ENCODE measurements around the gene LUZP2.

LUZP2 gene

GRCh38 chr11:25052844-25053243 lies 556.0 kb downstream of the LUZP2 start:
- Histone ChIP-seq H3K9me2 (replicated peaks; ENCODE audit: insufficient read depth, low read length) (no peaks in the 10 kb centered on the region), H3K9ac (ENCODE audit: low read length) (no peak overlapping the region), H3K9me3 (replicated peaks; ENCODE audit: insufficient read depth, low read length) (no peaks in the 10 kb centered on the region; the same call in 1 of the 2 replicates), H3K4me1 (ENCODE audit: low read length) (no peaks in the 10 kb centered on the region), H4K20me1 (ENCODE audit: insufficient read depth, low read length) (no peaks in the 10 kb centered on the region), H3K27ac (ENCODE audit: low read length) (no peak overlapping the region), H3K27me3 (replicated peaks; ENCODE audit: insufficient read depth, low read length) (no peaks in the 10 kb centered on the region), H3K36me3 (replicated peaks; ENCODE audit: insufficient read depth, low read length) (no peaks in the 10 kb centered on the region), H3K4me2 (ENCODE audit: low read depth, low read length) (no peak overlapping the region), H3K4me3 (ENCODE audit: low read length) (no peak overlapping the region), H3F3A (ENCODE audit: insufficient read depth, low read length) (no peaks in the 10 kb centered on the region), H3K79me2 (ENCODE audit: low read length) (no peaks in the 10 kb centered on the region), H2AFZ (ENCODE audit: low read length) (no peak overlapping the region)
- TF ChIP-seq EZH2phosphoT487 (IDR thresholded peaks at IDR 0.05; ENCODE audit: low read length) (no peak), EZH2 (optimal IDR thresholded peaks at IDR 0.05; ENCODE audit: low read depth, low read length) (no peak)
- TF ChIP-seq, protein P1, sequence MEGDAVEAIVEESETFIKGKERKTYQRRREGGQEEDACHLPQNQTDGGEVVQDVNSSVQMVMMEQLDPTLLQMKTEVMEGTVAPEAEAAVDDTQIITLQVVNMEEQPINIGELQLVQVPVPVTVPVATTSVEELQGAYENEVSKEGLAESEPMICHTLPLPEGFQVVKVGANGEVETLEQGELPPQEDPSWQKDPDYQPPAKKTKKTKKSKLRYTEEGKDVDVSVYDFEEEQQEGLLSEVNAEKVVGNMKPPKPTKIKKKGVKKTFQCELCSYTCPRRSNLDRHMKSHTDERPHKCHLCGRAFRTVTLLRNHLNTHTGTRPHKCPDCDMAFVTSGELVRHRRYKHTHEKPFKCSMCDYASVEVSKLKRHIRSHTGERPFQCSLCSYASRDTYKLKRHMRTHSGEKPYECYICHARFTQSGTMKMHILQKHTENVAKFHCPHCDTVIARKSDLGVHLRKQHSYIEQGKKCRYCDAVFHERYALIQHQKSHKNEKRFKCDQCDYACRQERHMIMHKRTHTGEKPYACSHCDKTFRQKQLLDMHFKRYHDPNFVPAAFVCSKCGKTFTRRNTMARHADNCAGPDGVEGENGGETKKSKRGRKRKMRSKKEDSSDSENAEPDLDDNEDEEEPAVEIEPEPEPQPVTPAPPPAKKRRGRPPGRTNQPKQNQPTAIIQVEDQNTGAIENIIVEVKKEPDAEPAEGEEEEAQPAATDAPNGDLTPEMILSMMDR (IDR thresholded peaks at IDR 0.05; ENCODE audit: low read length) = no peak
- DNase-seq = no peak

DNA sequence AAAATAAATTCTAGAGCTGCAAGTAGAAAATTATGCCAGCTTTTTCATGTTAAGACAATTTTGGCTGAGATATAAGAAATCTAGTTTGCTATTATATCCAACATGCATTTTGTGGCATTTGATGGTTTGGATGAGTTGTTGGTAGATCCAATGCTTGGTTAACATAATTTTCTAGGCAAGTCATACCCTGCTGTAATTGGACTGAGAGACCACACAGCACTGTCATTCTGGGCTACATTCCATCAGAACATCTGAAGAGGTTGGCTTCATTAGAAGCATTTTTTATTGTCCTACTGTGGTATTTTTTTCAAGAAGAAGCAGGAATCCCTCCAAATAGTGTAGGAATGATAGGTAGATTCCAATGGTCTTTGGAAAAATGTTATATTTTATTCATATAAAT lies 561.0 kb downstream of the LUZP2 start:
- H3K27ac ChIP-seq (ENCODE audit: low read length) = no peak overlapping the region
- no peaks in the 10 kb centered on the region for H3K4me1 ChIP-seq (ENCODE audit: low read length)
- no peaks in the 10 kb centered on the region for H4K20me1 ChIP-seq (ENCODE audit: insufficient read depth, low read length)
- H3K4me3 ChIP-seq (ENCODE audit: low read length) = no peak overlapping the region
- no peaks in the 10 kb centered on the region for H3K9me2 ChIP-seq (replicated peaks; ENCODE audit: insufficient read depth, low read length)
- H3K36me3 ChIP-seq (replicated peaks; ENCODE audit: insufficient read depth, low read length) = no peaks in the 10 kb centered on the region
- H3K4me2 ChIP-seq (ENCODE audit: low read depth, low read length) = no peak overlapping the region
- H3K27me3 ChIP-seq (replicated peaks; ENCODE audit: insufficient read depth, low read length) = no peaks in the 10 kb centered on the region
- H3K9me3 ChIP-seq (replicated peaks; ENCODE audit: insufficient read depth, low read length) = no peaks in the 10 kb centered on the region; the same call in 1 of the 2 replicates
- H3K79me2 ChIP-seq (ENCODE audit: low read length) = no peaks in the 10 kb centered on the region
- TF ChIP-seq, protein P1 (IDR thresholded peaks at IDR 0.05; ENCODE audit: low read length) = no peak
- TF ChIP-seq EZH2 (optimal IDR thresholded peaks at IDR 0.05; ENCODE audit: low read depth, low read length) (no peak), EZH2phosphoT487 (IDR thresholded peaks at IDR 0.05; ENCODE audit: low read length) (no peak)
- no peak overlapping the region for H3K9ac ChIP-seq (ENCODE audit: low read length)
- no peaks in the 10 kb centered on the region for H3F3A ChIP-seq (ENCODE audit: insufficient read depth, low read length)
- no peak for DNase-seq
- H2AFZ ChIP-seq (ENCODE audit: low read length) = no peak overlapping the region

DNA sequence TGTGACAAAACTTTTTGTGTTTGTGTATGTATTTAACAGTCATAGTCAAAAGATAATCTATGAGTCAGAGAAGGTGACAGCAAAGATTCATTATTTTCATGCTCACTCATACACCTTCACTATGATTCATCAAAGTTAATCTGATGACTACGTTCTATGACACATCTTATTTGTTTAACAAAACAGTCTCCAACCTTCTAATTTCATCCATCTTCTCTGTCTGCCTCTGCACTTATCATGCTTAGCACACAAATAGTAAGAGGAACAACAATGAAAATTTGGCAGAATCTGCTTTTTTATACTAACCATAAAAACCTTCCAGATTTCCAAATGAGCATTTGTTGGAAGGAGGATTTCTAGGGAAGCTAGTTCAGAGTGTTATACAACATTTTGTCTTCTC lies 568.9 kb downstream of the LUZP2 start:
- H3K4me2 ChIP-seq (ENCODE audit: low read depth, low read length) = peak overlapping the region; percentile 58; the same call in 1 of the 2 replicates
- H4K20me1 ChIP-seq (ENCODE audit: insufficient read depth, low read length) = no peaks in the 10 kb centered on the region
- peaks cover 17% of the 10 kb centered on the region for H3K4me1 ChIP-seq (ENCODE audit: low read length)
- no peak for TF ChIP-seq EZH2phosphoT487 (IDR thresholded peaks at IDR 0.05; ENCODE audit: low read length)
- TF ChIP-seq, protein P1 (IDR thresholded peaks at IDR 0.05; ENCODE audit: low read length) = no peak
- no peak for TF ChIP-seq EZH2 (optimal IDR thresholded peaks at IDR 0.05; ENCODE audit: low read depth, low read length)
- H3K27me3 ChIP-seq (replicated peaks; ENCODE audit: insufficient read depth, low read length) = no peaks in the 10 kb centered on the region
- H3K4me3 ChIP-seq (ENCODE audit: low read length) = no peak overlapping the region
- H3K9ac ChIP-seq (ENCODE audit: low read length) = no peak overlapping the region
- no peak overlapping the region for H3K27ac ChIP-seq (ENCODE audit: low read length)
- H3K9me3 ChIP-seq (replicated peaks; ENCODE audit: insufficient read depth, low read length) = no peaks in the 10 kb centered on the region
- H3K9me2 ChIP-seq (replicated peaks; ENCODE audit: insufficient read depth, low read length) = no peaks in the 10 kb centered on the region
- no peak for DNase-seq
- H3F3A ChIP-seq (ENCODE audit: insufficient read depth, low read length) = peaks cover 3% of the 10 kb centered on the region
- H3K79me2 ChIP-seq (ENCODE audit: low read length) = no peaks in the 10 kb centered on the region
- no peak overlapping the region; the same call in 1 of the 2 replicates for H2AFZ ChIP-seq (ENCODE audit: low read length)
- H3K36me3 ChIP-seq (replicated peaks; ENCODE audit: insufficient read depth, low read length) = no peaks in the 10 kb centered on the region
